A673 (cell line): ENCODE results near the gene SORBS2.

ENCODE experiments used
- CTCF ChIP-seq: fragments of 300-800, 200-600 bp; sonication (generic); conservative IDR thresholded peaks from 2 replicates; pipeline ENCODE4 v1.5.1; 2017; ENCODE audit warnings: low read depth, mild to moderate bottlenecking, antibody characterized with exemption, low read length, moderate library complexity, mixed read lengths
- EZH2 ChIP-seq: fragments of 200-600 bp; sonication (generic); IDR thresholded peaks from 2 replicates; pipeline ENCODE4 v1.6.1; 2017; ENCODE audit warnings: borderline replicate concordance, low read depth, mild to moderate bottlenecking, mixed read lengths, antibody characterized with exemption, low read length; ENCODE audit not compliant: poor library complexity, severe bottlenecking

- TF ChIP-seq CTCF (peak; percentile 99), EZH2 (no peak)
These were observed 214.3 kb downstream of the SORBS2 start for GRCh38 chr4:185597532-185598188.
